ENCODE data around the gene NPPC. TPM values are rescaled to one million over a fixed set of nuclear protein-coding genes. Genes with fewer than 3 reads are reported as not detected.

NPPC gene
- total RNA-seq, 1 experiment from 2014 or later: not detected

DNA sequence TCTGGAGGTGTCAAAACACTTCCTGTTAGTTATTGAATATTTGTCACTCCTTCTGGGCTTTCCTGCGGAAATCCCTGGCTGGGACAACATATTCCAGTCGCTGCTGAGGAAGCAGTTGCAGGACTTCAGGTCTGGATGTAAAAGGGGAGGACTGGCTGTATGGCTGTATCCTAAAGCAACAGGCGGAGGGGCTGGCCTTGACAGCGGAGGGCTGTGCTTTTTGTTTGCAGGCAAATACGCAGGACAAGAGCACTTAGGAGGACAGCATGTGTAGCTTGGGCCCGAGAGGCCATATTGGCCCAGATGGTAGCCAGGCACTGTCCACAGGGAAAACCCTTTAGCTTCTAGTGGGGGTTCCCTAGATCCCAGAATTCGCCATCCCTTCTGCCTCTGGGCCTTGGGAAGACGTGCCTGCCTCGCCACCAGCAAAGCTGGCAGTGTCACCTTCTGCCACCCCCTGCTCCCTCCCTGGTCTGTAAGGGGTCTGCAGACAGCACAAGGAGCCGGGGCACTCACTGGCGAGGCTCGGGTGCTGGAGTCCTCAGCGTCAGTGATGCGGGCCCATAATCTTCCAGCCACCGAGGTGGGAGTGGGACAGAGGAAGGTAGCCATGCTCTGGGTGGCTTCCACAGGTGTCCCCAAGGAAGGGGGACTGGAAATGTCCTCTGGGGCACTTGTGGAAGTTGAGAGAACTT lies 6.7 kb downstream of the NPPC start:
- BruUV-seq (replicated peaks): no TSS peak
- Histone ChIP-seq H3K27ac (ENCODE audit: low read length) (no peak overlapping the region), H2AFZ (ENCODE audit: low read length) (no peak overlapping the region), H3K9me2 (replicated peaks; ENCODE audit: low read length) (no peaks in the 10 kb centered on the region), H3K36me3 (ENCODE audit: low read depth, low read length) (no peaks in the 10 kb centered on the region), H3K27me3 (ENCODE audit: low read length) (no peaks in the 10 kb centered on the region; the same call in 1 of the 2 replicates), H3K9ac (ENCODE audit: low read length) (no peak overlapping the region), H3K9me3 (ENCODE audit: low read length) (no peaks in the 10 kb centered on the region), H4K20me1 (ENCODE audit: low read length) (no peaks in the 10 kb centered on the region), H3K4me3 (ENCODE audit: low read length) (no peak overlapping the region), H3K79me2 (ENCODE audit: low read length) (no peaks in the 10 kb centered on the region), H3F3A (ENCODE audit: low read length, unreplicated experiment) (no peaks in the 10 kb centered on the region), H3K4me2 (ENCODE audit: low read length) (no peak overlapping the region), H3K4me1 (ENCODE audit: insufficient read depth, low read length) (no peaks in the 10 kb centered on the region)
- ChIA-PET POLR2A (ENCODE audit: unreplicated experiment) (no interaction called here), CTCF (no interaction called here)
- DNase-seq (no peak), ATAC-seq (no peak)
- intact Hi-C loops (cut with micrococcal nuclease): no loop called here
- no peak for TF ChIP-seq EZH2 (IDR thresholded peaks at IDR 0.05; ENCODE audit: low read length, unreplicated experiment)
- TF ChIP-seq EZH2phosphoT487 (IDR thresholded peaks at IDR 0.05; ENCODE audit: borderline replicate concordance, low read length): no peak
- TF ChIP-seq, protein P1, sequence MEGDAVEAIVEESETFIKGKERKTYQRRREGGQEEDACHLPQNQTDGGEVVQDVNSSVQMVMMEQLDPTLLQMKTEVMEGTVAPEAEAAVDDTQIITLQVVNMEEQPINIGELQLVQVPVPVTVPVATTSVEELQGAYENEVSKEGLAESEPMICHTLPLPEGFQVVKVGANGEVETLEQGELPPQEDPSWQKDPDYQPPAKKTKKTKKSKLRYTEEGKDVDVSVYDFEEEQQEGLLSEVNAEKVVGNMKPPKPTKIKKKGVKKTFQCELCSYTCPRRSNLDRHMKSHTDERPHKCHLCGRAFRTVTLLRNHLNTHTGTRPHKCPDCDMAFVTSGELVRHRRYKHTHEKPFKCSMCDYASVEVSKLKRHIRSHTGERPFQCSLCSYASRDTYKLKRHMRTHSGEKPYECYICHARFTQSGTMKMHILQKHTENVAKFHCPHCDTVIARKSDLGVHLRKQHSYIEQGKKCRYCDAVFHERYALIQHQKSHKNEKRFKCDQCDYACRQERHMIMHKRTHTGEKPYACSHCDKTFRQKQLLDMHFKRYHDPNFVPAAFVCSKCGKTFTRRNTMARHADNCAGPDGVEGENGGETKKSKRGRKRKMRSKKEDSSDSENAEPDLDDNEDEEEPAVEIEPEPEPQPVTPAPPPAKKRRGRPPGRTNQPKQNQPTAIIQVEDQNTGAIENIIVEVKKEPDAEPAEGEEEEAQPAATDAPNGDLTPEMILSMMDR (conservative IDR thresholded peaks at IDR 0.05; ENCODE audit: low read depth, low read length): no peak

GRCh38 chr2:231918501-231919330 lies 7.5 kb downstream of the NPPC start:
- no peaks in the 10 kb centered on the region for H3K9me2 ChIP-seq (replicated peaks; ENCODE audit: low read length)
- no peaks in the 10 kb centered on the region for H3K36me3 ChIP-seq (ENCODE audit: low read depth, low read length)
- DNase-seq: no peak
- no peak for ATAC-seq
- H3K9ac ChIP-seq (ENCODE audit: low read length): no peak overlapping the region
- H3K79me2 ChIP-seq (ENCODE audit: low read length): no peaks in the 10 kb centered on the region
- TF ChIP-seq EZH2phosphoT487 (IDR thresholded peaks at IDR 0.05; ENCODE audit: borderline replicate concordance, low read length) (no peak), EZH2 (IDR thresholded peaks at IDR 0.05; ENCODE audit: low read length, unreplicated experiment) (no peak)
- TF ChIP-seq, protein P1 (conservative IDR thresholded peaks at IDR 0.05; ENCODE audit: low read depth, low read length): no peak
- H3K27ac ChIP-seq (ENCODE audit: low read length): no peak overlapping the region
- no peaks in the 10 kb centered on the region for H3K4me1 ChIP-seq (ENCODE audit: insufficient read depth, low read length)
- H3K4me3 ChIP-seq (ENCODE audit: low read length): no peak overlapping the region
- H4K20me1 ChIP-seq (ENCODE audit: low read length): no peaks in the 10 kb centered on the region
- no peaks in the 10 kb centered on the region for H3K27me3 ChIP-seq (ENCODE audit: low read length)
- POLR2A ChIA-PET (ENCODE audit: unreplicated experiment): no interaction called here
- intact Hi-C loops (cut with micrococcal nuclease): no loop called here
- CTCF ChIA-PET: no interaction called here
- no TSS peak for BruUV-seq (replicated peaks)
- H3K4me2 ChIP-seq (ENCODE audit: low read length): no peak overlapping the region
- no peak overlapping the region for H2AFZ ChIP-seq (ENCODE audit: low read length)
- H3F3A ChIP-seq (ENCODE audit: low read length, unreplicated experiment): no peaks in the 10 kb centered on the region
- no peaks in the 10 kb centered on the region for H3K9me3 ChIP-seq (ENCODE audit: low read length)
